ENCODE measurements around the gene KCNK1.

Gene KCNK1

DNA sequence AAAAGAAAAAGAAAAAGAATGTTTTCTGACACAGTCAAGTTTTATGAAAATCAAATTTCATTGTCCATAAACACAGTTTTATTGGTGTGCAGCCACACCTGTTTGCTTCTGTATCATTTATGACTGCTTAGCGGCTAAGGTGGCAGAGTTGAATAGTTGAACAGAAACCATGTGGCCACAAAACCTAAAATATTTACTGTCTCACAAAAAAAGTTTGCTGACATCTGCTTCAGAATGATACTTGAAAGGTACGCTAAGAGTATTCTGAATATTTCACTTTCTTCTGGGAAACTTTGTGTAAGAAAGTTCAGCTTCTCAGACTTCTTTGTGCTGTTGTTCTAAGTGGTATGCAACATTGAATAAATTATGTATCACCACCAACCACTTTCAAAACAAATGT lies 6.2 kb downstream of the KCNK1 start:
- 0 out of 2 replicates have a peak, but pooled peaks cover 3% of the 10 kb centered on the region for H3K36me3 ChIP-seq (ENCODE audit: control insufficient read depth, insufficient read depth, low read length)
- no peak overlapping the region for H3K4me3 ChIP-seq (ENCODE audit: low read depth, low read length)
- peaks cover 17% of the 10 kb centered on the region for H3K4me1 ChIP-seq (ENCODE audit: control insufficient read depth, insufficient read depth, low read length)
- H3K27me3 ChIP-seq (ENCODE audit: control insufficient read depth, insufficient read depth, low read length), result peaks cover 11% of the 10 kb centered on the region
- H3K9me3 ChIP-seq (ENCODE audit: control insufficient read depth, insufficient read depth, low read length), result no peaks in the 10 kb centered on the region
- H3K27ac ChIP-seq (ENCODE audit: low read depth, low read length), result no peak overlapping the region
- H3K9ac ChIP-seq (ENCODE audit: low read depth, low read length), result no peak overlapping the region

DNA sequence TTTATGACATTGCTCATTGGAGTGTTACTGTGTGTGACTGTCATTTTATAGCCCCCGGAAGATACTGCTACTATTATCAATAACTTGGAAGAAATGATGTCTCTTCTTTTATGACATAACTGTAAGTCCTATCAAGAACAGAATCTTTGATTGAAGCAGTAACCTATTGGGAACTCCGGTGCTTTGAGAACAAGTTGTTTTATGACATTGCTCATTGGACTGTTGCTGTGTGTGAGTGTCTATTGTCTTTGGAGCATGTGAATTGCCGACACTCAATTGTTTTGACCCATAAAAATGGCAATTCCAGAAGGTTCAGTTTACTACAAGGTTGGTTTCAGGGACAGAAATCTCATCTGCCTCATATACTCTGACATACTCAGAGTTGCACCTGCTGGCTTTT lies 8.0 kb downstream of the KCNK1 start:
- Histone ChIP-seq H3K4me1 (ENCODE audit: control insufficient read depth, insufficient read depth, low read length) (peaks cover 3% of the 10 kb centered on the region), H3K4me3 (ENCODE audit: low read depth, low read length) (no peak overlapping the region), H3K9ac (ENCODE audit: low read depth, low read length) (no peak overlapping the region), H3K9me3 (ENCODE audit: control insufficient read depth, insufficient read depth, low read length) (no peaks in the 10 kb centered on the region), H3K36me3 (ENCODE audit: control insufficient read depth, insufficient read depth, low read length) (0 out of 2 replicates have a peak, but pooled peaks cover 3% of the 10 kb centered on the region), H3K27ac (ENCODE audit: low read depth, low read length) (no peak overlapping the region), H3K27me3 (ENCODE audit: control insufficient read depth, insufficient read depth, low read length) (no peaks in the 10 kb centered on the region)

GRCh38 chr1:233624289-233624688 lies 10.4 kb downstream of the KCNK1 start:
- H3K27ac ChIP-seq (ENCODE audit: low read depth, low read length), result no peak overlapping the region
- H3K4me3 ChIP-seq (ENCODE audit: low read depth, low read length), result no peak overlapping the region
- peaks cover 3% of the 10 kb centered on the region for H3K4me1 ChIP-seq (ENCODE audit: control insufficient read depth, insufficient read depth, low read length)
- H3K9ac ChIP-seq (ENCODE audit: low read depth, low read length), result no peak overlapping the region
- H3K27me3 ChIP-seq (ENCODE audit: control insufficient read depth, insufficient read depth, low read length), result no peaks in the 10 kb centered on the region
- 0 out of 2 replicates have a peak, but pooled peaks cover under 1% of the 10 kb centered on the region for H3K36me3 ChIP-seq (ENCODE audit: control insufficient read depth, insufficient read depth, low read length)
- no peaks in the 10 kb centered on the region for H3K9me3 ChIP-seq (ENCODE audit: control insufficient read depth, insufficient read depth, low read length)

GRCh38 chr1:233625087-233625486 lies 11.2 kb downstream of the KCNK1 start:
- Histone ChIP-seq H3K9me3 (ENCODE audit: control insufficient read depth, insufficient read depth, low read length) (no peaks in the 10 kb centered on the region), H3K4me1 (ENCODE audit: control insufficient read depth, insufficient read depth, low read length) (peaks cover 3% of the 10 kb centered on the region), H3K27me3 (ENCODE audit: control insufficient read depth, insufficient read depth, low read length) (no peaks in the 10 kb centered on the region), H3K36me3 (ENCODE audit: control insufficient read depth, insufficient read depth, low read length) (no peaks in the 10 kb centered on the region), H3K27ac (ENCODE audit: low read depth, low read length) (no peak overlapping the region), H3K9ac (ENCODE audit: low read depth, low read length) (no peak overlapping the region), H3K4me3 (ENCODE audit: low read depth, low read length) (no peak overlapping the region)

DNA sequence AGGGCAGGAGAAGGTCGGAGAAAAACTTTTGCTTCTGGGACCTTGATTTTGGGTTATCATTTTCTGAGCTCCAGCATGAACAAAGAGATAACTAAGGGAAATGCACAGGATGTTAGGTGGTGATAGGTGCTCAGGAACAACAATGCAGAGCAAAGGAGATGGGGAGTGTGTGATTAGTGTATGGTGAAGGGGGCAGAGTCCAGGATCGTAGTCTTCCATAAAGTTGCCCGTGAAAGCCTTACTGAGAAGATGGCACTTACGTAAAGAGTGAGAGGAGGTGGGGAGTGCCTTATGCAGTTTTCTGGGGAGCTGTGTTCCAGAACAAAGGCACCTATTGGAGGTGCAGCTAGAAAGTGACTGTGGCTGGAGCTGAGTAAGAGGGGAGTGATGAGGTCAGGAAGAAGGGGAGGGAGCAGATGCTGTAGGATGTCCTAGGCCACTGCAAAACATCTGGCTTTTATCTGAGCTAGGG lies 11.6 kb downstream of the KCNK1 start:
- Histone ChIP-seq H3K9ac (ENCODE audit: low read depth, low read length) (no peak overlapping the region), H3K27ac (ENCODE audit: low read depth, low read length) (no peak overlapping the region), H3K4me1 (ENCODE audit: control insufficient read depth, insufficient read depth, low read length) (peaks cover 3% of the 10 kb centered on the region), H3K9me3 (ENCODE audit: control insufficient read depth, insufficient read depth, low read length) (no peaks in the 10 kb centered on the region), H3K36me3 (ENCODE audit: control insufficient read depth, insufficient read depth, low read length) (no peaks in the 10 kb centered on the region), H3K4me3 (ENCODE audit: low read depth, low read length) (no peak overlapping the region), H3K27me3 (ENCODE audit: control insufficient read depth, insufficient read depth, low read length) (no peaks in the 10 kb centered on the region)

GRCh38 chr1:233627376-233627775 lies 13.5 kb downstream of the KCNK1 start:
- Histone ChIP-seq H3K9me3 (ENCODE audit: control insufficient read depth, insufficient read depth, low read length) (no peaks in the 10 kb centered on the region), H3K4me1 (ENCODE audit: control insufficient read depth, insufficient read depth, low read length) (peaks cover under 1% of the 10 kb centered on the region), H3K9ac (ENCODE audit: low read depth, low read length) (no peak overlapping the region), H3K27ac (ENCODE audit: low read depth, low read length) (no peak overlapping the region), H3K36me3 (ENCODE audit: control insufficient read depth, insufficient read depth, low read length) (0 out of 2 replicates have a peak, but pooled peaks cover 3% of the 10 kb centered on the region), H3K4me3 (ENCODE audit: low read depth, low read length) (no peak overlapping the region), H3K27me3 (ENCODE audit: control insufficient read depth, insufficient read depth, low read length) (no peaks in the 10 kb centered on the region)

GRCh38 chr1:233627823-233628222 lies 13.9 kb downstream of the KCNK1 start:
- H3K27me3 ChIP-seq (ENCODE audit: control insufficient read depth, insufficient read depth, low read length), result no peaks in the 10 kb centered on the region
- H3K4me1 ChIP-seq (ENCODE audit: control insufficient read depth, insufficient read depth, low read length), result no peaks in the 10 kb centered on the region; the same call in 1 of the 2 replicates
- no peak overlapping the region for H3K9ac ChIP-seq (ENCODE audit: low read depth, low read length)
- 0 out of 2 replicates have a peak, but pooled peaks cover 3% of the 10 kb centered on the region for H3K36me3 ChIP-seq (ENCODE audit: control insufficient read depth, insufficient read depth, low read length)
- H3K9me3 ChIP-seq (ENCODE audit: control insufficient read depth, insufficient read depth, low read length), result no peaks in the 10 kb centered on the region
- H3K4me3 ChIP-seq (ENCODE audit: low read depth, low read length), result no peak overlapping the region
- H3K27ac ChIP-seq (ENCODE audit: low read depth, low read length), result no peak overlapping the region

GRCh38 chr1:233629305-233629935 lies 15.5 kb downstream of the KCNK1 start:
- Histone ChIP-seq H3K27me3 (ENCODE audit: control insufficient read depth, insufficient read depth, low read length) (no peaks in the 10 kb centered on the region), H3K27ac (ENCODE audit: low read depth, low read length) (no peak overlapping the region), H3K4me3 (ENCODE audit: low read depth, low read length) (no peak overlapping the region), H3K4me1 (ENCODE audit: control insufficient read depth, insufficient read depth, low read length) (no peaks in the 10 kb centered on the region), H3K36me3 (ENCODE audit: control insufficient read depth, insufficient read depth, low read length) (0 out of 2 replicates have a peak, but pooled peaks cover 3% of the 10 kb centered on the region), H3K9ac (ENCODE audit: low read depth, low read length) (no peak overlapping the region), H3K9me3 (ENCODE audit: control insufficient read depth, insufficient read depth, low read length) (no peaks in the 10 kb centered on the region)

GRCh38 chr1:233631810-233632405 lies 18.0 kb downstream of the KCNK1 start:
- Histone ChIP-seq H3K36me3 (ENCODE audit: control insufficient read depth, insufficient read depth, low read length) (0 out of 2 replicates have a peak, but pooled peaks cover 3% of the 10 kb centered on the region), H3K27me3 (ENCODE audit: control insufficient read depth, insufficient read depth, low read length) (no peaks in the 10 kb centered on the region), H3K4me3 (ENCODE audit: low read depth, low read length) (no peak overlapping the region), H3K9me3 (ENCODE audit: control insufficient read depth, insufficient read depth, low read length) (no peaks in the 10 kb centered on the region), H3K4me1 (ENCODE audit: control insufficient read depth, insufficient read depth, low read length) (peaks cover 12% of the 10 kb centered on the region; the same call in 1 of the 2 replicates), H3K9ac (ENCODE audit: low read depth, low read length) (no peak overlapping the region), H3K27ac (ENCODE audit: low read depth, low read length) (no peak overlapping the region)

- H3K27me3 ChIP-seq (ENCODE audit: control insufficient read depth, insufficient read depth, low read length), result no peaks in the 10 kb centered on the region
- H3K4me1 ChIP-seq (ENCODE audit: control insufficient read depth, insufficient read depth, low read length), result peaks cover 12% of the 10 kb centered on the region; the same call in 1 of the 2 replicates
- H3K4me3 ChIP-seq (ENCODE audit: low read depth, low read length), result no peak overlapping the region
- H3K9ac ChIP-seq (ENCODE audit: low read depth, low read length), result no peak overlapping the region
- H3K9me3 ChIP-seq (ENCODE audit: control insufficient read depth, insufficient read depth, low read length), result no peaks in the 10 kb centered on the region
- H3K27ac ChIP-seq (ENCODE audit: low read depth, low read length), result no peak overlapping the region
- H3K36me3 ChIP-seq (ENCODE audit: control insufficient read depth, insufficient read depth, low read length), result 0 out of 2 replicates have a peak, but pooled peaks cover 3% of the 10 kb centered on the region
Observed at GRCh38 chr1:233632436-233632835, 18.5 kb downstream of the KCNK1 start.
